ENCODE data around the gene FLT4.

The FLT4 gene

GRCh38 chr5:180625125-180625790 lies 24.1 kb downstream of the FLT4 start:
- no peak for DNase-seq

- no peak for DNase-seq
These were observed 24.8 kb downstream of the FLT4 start for GRCh38 chr5:180624587-180624986.

GRCh38 chr5:180623844-180624243 lies 25.6 kb downstream of the FLT4 start:
- no peak for DNase-seq

GRCh38 chr5:180623411-180623834 lies 26.0 kb downstream of the FLT4 start:
- DNase-seq: no peak

GRCh38 chr5:180622910-180623309 lies 26.5 kb downstream of the FLT4 start:
- DNase-seq: no peak

- DNase-seq: no peak
These were observed 28.1 kb downstream of the FLT4 start for GRCh38 chr5:180621311-180621710.

GRCh38 chr5:180620014-180620413 lies 29.4 kb downstream of the FLT4 start:
- DNase-seq: no peak

- DNase-seq: no peak
These were observed 29.9 kb downstream of the FLT4 start for GRCh38 chr5:180619563-180619915.

- peak; percentile 50 for DNase-seq
These were observed 30.4 kb downstream of the FLT4 start for GRCh38 chr5:180618829-180619562.

- no peak for DNase-seq
These were observed 30.9 kb downstream of the FLT4 start for GRCh38 chr5:180618487-180618828.

GRCh38 chr5:180613814-180614188 lies 35.6 kb downstream of the FLT4 start:
- DNase-seq: no peak

- DNase-seq: no peak
These were observed 36.1 kb downstream of the FLT4 start for GRCh38 chr5:180613188-180613813.

GRCh38 chr5:180612683-180613082 lies 36.7 kb downstream of the FLT4 start:
- no peak for DNase-seq

- no peak for DNase-seq
These were observed 38.1 kb downstream of the FLT4 start for GRCh38 chr5:180611140-180611850.

- no peak for DNase-seq
These were observed 39.4 kb downstream of the FLT4 start for GRCh38 chr5:180609817-180610550.

- no peak for DNase-seq
These were observed 40.0 kb downstream of the FLT4 start for GRCh38 chr5:180609386-180609785.

GRCh38 chr5:180608572-180609310 lies 40.7 kb downstream of the FLT4 start:
- no peak for DNase-seq

GRCh38 chr5:180607861-180608571 lies 41.4 kb downstream of the FLT4 start:
- DNase-seq: no peak

GRCh38 chr5:180606215-180606785 lies 43.1 kb downstream of the FLT4 start:
- no peak for DNase-seq

- DNase-seq: peak; percentile 71
These were observed 43.7 kb downstream of the FLT4 start for GRCh38 chr5:180605554-180606214.

- no peak for DNase-seq
These were observed 45.1 kb downstream of the FLT4 start for GRCh38 chr5:180604271-180604670.
